PC-9 (cell line): ENCODE data around the gene GIGYF2. TPM values are rescaled to one million over a fixed set of nuclear protein-coding genes. Genes with fewer than 3 reads are reported as not detected.

Experiments used
- Bru-seq: library from RNA; stranded (reverse); fragments of 400-500 nt; gene quantifications from one replicate; lab custom pipeline; 2021; lab: Mats Ljungman, UMichigan
- BruChase-seq, 2 experiments: library from RNA; stranded (reverse); fragments of 400-500 nt; gene quantifications; one replicate each; lab custom pipeline; 2021; lab: Mats Ljungman, UMichigan
- BruUV-seq: library from RNA; stranded (reverse); fragments of 400-500 nt; replicated peaks from 2 replicates; lab custom pipeline; 2021; lab: Mats Ljungman, UMichigan
- CTCF ChIA-PET: fragments of 300-600 bp; sonication (Branson Sonifier 250); formaldehyde crosslinking; loops from one replicate; lab custom pipeline; 2022; ENCODE audit warnings: antibody characterized with exemption; lab: Charles Lee
- POLR2A ChIA-PET: fragments of 300-600 bp; sonication (Branson Sonifier 250); formaldehyde crosslinking; loops from one replicate; lab custom pipeline; 2022; ENCODE audit warnings: antibody characterized with exemption; ENCODE audit not compliant: unreplicated experiment; lab: Charles Lee
- DNase-seq, 2 experiments: peaks; one replicate each; pipeline versions ENCODE4 v3.0.0 to v3.0.0-alpha.2; 2015 to 2022; ENCODE audit warnings: mixed read lengths in 1 of 2
- H2AFZ ChIP-seq: fragments of 200-600 bp; sonication (generic); 2 replicates; pipeline ENCODE4 v1.8.1; 2017; ENCODE audit warnings: antibody characterized with exemption
- H3F3A ChIP-seq: fragments of 200-600 bp; sonication (generic); 2 replicates; pipeline ENCODE4 v1.8.1; 2017; ENCODE audit warnings: antibody characterized with exemption, mild to moderate bottlenecking, low read depth; ENCODE audit not compliant: insufficient read depth
- H3K27ac ChIP-seq: fragments of 200-600 bp; sonication (generic); 2 replicates; pipeline ENCODE4 v1.6.1; 2016; ENCODE audit warnings: mixed run types
- H3K27me3 ChIP-seq: fragments of 200-600 bp; sonication (generic); 2 replicates; pipeline ENCODE4 v1.6.1; 2016; ENCODE audit warnings: low read depth, mixed run types; ENCODE audit not compliant: insufficient read depth
- H3K36me3 ChIP-seq: fragments of 200-600 bp; sonication (generic); 2 replicates; pipeline ENCODE4 v1.6.1; 2016; ENCODE audit warnings: low read depth, mixed run types
- H3K4me1 ChIP-seq: fragments of 200-600 bp; sonication (generic); replicated peaks from 2 replicates; pipeline ENCODE4 v1.6.1; 2016; ENCODE audit warnings: mixed run types; ENCODE audit not compliant: insufficient read depth
- H3K4me2 ChIP-seq: fragments of 200-600 bp; sonication (generic); 2 replicates; pipeline ENCODE4 v1.6.1; 2017; ENCODE audit warnings: mixed run types
- H3K4me3 ChIP-seq: fragments of 200-600 bp; sonication (generic); 2 replicates; pipeline ENCODE4 v1.6.1; 2016; ENCODE audit warnings: mixed run types
- H3K79me2 ChIP-seq: fragments of 200-600 bp; sonication (generic); 2 replicates; pipeline ENCODE4 v1.6.1; 2017; ENCODE audit warnings: low read depth, mixed run types
- H3K9me2 ChIP-seq: fragments of 200-600 bp; sonication (generic); 2 replicates; pipeline ENCODE4 v1.8.1; 2017; ENCODE audit warnings: mild to moderate bottlenecking; ENCODE audit not compliant: insufficient read depth
- H3K9me3 ChIP-seq: fragments of 200-600 bp; sonication (generic); 2 replicates; pipeline ENCODE4 v1.8.1; 2016; ENCODE audit warnings: low read depth; ENCODE audit not compliant: insufficient read depth
- H4K20me1 ChIP-seq: fragments of 200-600 bp; sonication (generic); 2 replicates; pipeline ENCODE4 v1.8.1; 2017; ENCODE audit not compliant: insufficient read depth
- CTCF ChIP-seq: fragments of 200-600 bp; sonication (generic); conservative IDR thresholded peaks from 2 replicates; pipeline ENCODE4 v1.6.1; 2017; ENCODE audit warnings: mixed run types, antibody characterized with exemption, mild to moderate bottlenecking, moderate library complexity
- EZH2 ChIP-seq: fragments of 200-600 bp; sonication (generic); IDR thresholded peaks from 2 replicates; pipeline ENCODE4 v1.8.0; 2017; ENCODE audit warnings: antibody characterized with exemption, low read depth
- intact Hi-C: fragments of 100-400 bp; cut with micrococcal nuclease; formaldehyde crosslinking; loops from one replicate; pipeline ENCODE4 v1.10.0; 2022; ENCODE audit not compliant: unreplicated experiment
- long read RNA-seq: library from polyadenylated mRNA; stranded (forward); transcript quantifications from one replicate; pipeline ENCODE4 v2.0.0, GENCODE V29; 2022
- total RNA-seq: library from RNA; stranded (reverse); gene quantifications from 2 replicates; pipeline ENCODE4 v1.2.3, GENCODE V29; 2021

GIGYF2 gene
- total RNA-seq (86.4 and 101 TPM in 2 replicates), Bru-seq, nascent RNA (percentile 96 among the genes with signal in this experiment), BruChase-seq, experiment 1, labeled RNA remaining after a 2-hour chase (percentile 92 among the genes with signal in this experiment), BruChase-seq, experiment 2, labeled RNA remaining after a 6-hour chase (percentile 89 among the genes with signal in this experiment)
- long read RNA-seq, full-length matches to known transcripts = 15 of 47 reads
- long read RNA-seq, partial matches to known transcripts = 5 of 47 reads
- long read RNA-seq, other reads (novel, unspliced or antisense) = 27 of 47 reads

GRCh38 chr2:232697059-232697806, at the start of gene GIGYF2:
GIGYF2 (plus strand) TSS chr2:232697331; CDS start chr2:232735198, 37,867 bp downstream.
- intact Hi-C loops = no loop called here
- Histone ChIP-seq H4K20me1 (peaks cover 25% of the 10 kb centered on the region; the same call in 1 of the 2 replicates), H3K9me2 (no peaks in the 10 kb centered on the region), H3K4me3 (peak within 1 kb of the TSS; percentile 88), H3K79me2 (peaks cover 49% of the 10 kb centered on the region), H3K4me2 (peak within 1 kb of the TSS; percentile 92), H3K27ac (peak within 1 kb of the TSS; percentile 79), H3K36me3 (0 out of 2 replicates have a peak, but pooled peaks cover 7% of the 10 kb centered on the region), H3K27me3 (no peaks in the 10 kb centered on the region), H3F3A (peaks cover 5% of the 10 kb centered on the region; the same call in 1 of the 2 replicates), H3K9me3 (no peaks in the 10 kb centered on the region), H3K4me1 (peaks cover 33% of the 10 kb centered on the region), H2AFZ (peak within 1 kb of the TSS; percentile 75)
- ChIA-PET CTCF (interaction anchor here (0.6 to 0.7 kb wide), 2 partner anchors 1156 to 1555 kb away, joined by 4 to 9 read pairs; no protein-coding TSS in a partner anchor), POLR2A (interaction anchor here (0.7 to 1.1 kb wide), 2 partner anchors 256 to 353 kb away, joined by 3 read pairs; no protein-coding TSS in a partner anchor)
- TF ChIP-seq CTCF = no peak
- no peak for TF ChIP-seq EZH2
- DNase-seq = peak; percentile 92 to 100
- BruUV-seq = no TSS peak

GRCh38 chr2:232649033-232649432, 48.1 kb upstream of the GIGYF2 start:
- no peak overlapping the region for H3K4me3 ChIP-seq
- no peak overlapping the region for H3K4me2 ChIP-seq
- no peaks in the 10 kb centered on the region for H3K36me3 ChIP-seq
- H3F3A ChIP-seq = peaks cover 23% of the 10 kb centered on the region; the same call in 1 of the 2 replicates
- H3K9me3 ChIP-seq = no peaks in the 10 kb centered on the region
- DNase-seq = no peak
- ChIA-PET CTCF (no interaction called here), POLR2A (no interaction called here)
- peaks cover 26% of the 10 kb centered on the region for H3K4me1 ChIP-seq
- no peaks in the 10 kb centered on the region for H3K9me2 ChIP-seq
- intact Hi-C loops = no loop called here
- no peak overlapping the region for H2AFZ ChIP-seq
- H3K27ac ChIP-seq = no peak overlapping the region
- BruUV-seq = no TSS peak
- TF ChIP-seq CTCF (no peak), EZH2 (no peak)
- no peaks in the 10 kb centered on the region for H3K79me2 ChIP-seq
- H3K27me3 ChIP-seq = no peaks in the 10 kb centered on the region
- no peaks in the 10 kb centered on the region for H4K20me1 ChIP-seq

GRCh38 chr2:232652505-232652851, 44.7 kb upstream of the GIGYF2 start:
- intact Hi-C loops = no loop called here
- peaks cover 23% of the 10 kb centered on the region; the same call in 1 of the 2 replicates for H3F3A ChIP-seq
- H3K36me3 ChIP-seq = no peaks in the 10 kb centered on the region
- H4K20me1 ChIP-seq = no peaks in the 10 kb centered on the region
- no peaks in the 10 kb centered on the region for H3K79me2 ChIP-seq
- DNase-seq = no peak
- ChIA-PET POLR2A (no interaction called here), CTCF (no interaction called here)
- BruUV-seq = no TSS peak
- no peak overlapping the region for H3K4me3 ChIP-seq
- peaks cover 26% of the 10 kb centered on the region for H3K4me1 ChIP-seq
- no peaks in the 10 kb centered on the region for H3K9me2 ChIP-seq
- no peaks in the 10 kb centered on the region for H3K9me3 ChIP-seq
- TF ChIP-seq CTCF = no peak
- H2AFZ ChIP-seq = no peak overlapping the region
- peak overlapping the region; percentile 45; the same call in 1 of the 2 replicates for H3K4me2 ChIP-seq
- no peaks in the 10 kb centered on the region for H3K27me3 ChIP-seq
- H3K27ac ChIP-seq = peak overlapping the region; percentile 81
